GM23248 (cell line): ENCODE data around the gene S100A11. TPM values are rescaled to one million over a fixed set of nuclear protein-coding genes. Genes with fewer than 3 reads are reported as not detected.

Experiments used
- DNase-seq: peaks from one replicate; pipeline ENCODE4 v3.0.0-alpha.2; 2015
- H2AFZ ChIP-seq: fragments of 200-600 bp; sonication (generic); 2 replicates; pipeline ENCODE4 v1.6.1; 2016; ENCODE audit warnings: antibody characterized with exemption
- H3F3A ChIP-seq: fragments of 200-600 bp; sonication (generic); 2 replicates; pipeline ENCODE4 v1.6.1; 2016; ENCODE audit warnings: mild to moderate bottlenecking, antibody characterized with exemption, mixed run types; ENCODE audit not compliant: insufficient read depth
- H3K27ac ChIP-seq: fragments of 200-600 bp; sonication (generic); 2 replicates; pipeline ENCODE4 v1.5.1; 2016; ENCODE audit warnings: mild to moderate bottlenecking
- H3K27me3 ChIP-seq: fragments of 200-600 bp; sonication (generic); replicated peaks from 2 replicates; pipeline ENCODE4 v1.6.1; 2016; ENCODE audit warnings: mild to moderate bottlenecking; ENCODE audit not compliant: insufficient read depth
- H3K36me3 ChIP-seq: fragments of 200-600 bp; sonication (generic); 2 replicates; pipeline ENCODE4 v1.6.1; 2016; ENCODE audit warnings: low read depth, mild to moderate bottlenecking
- H3K4me1 ChIP-seq: fragments of 200-600 bp; sonication (generic); 2 replicates; pipeline ENCODE4 v1.6.1; 2016; ENCODE audit warnings: mild to moderate bottlenecking; ENCODE audit not compliant: insufficient read depth
- H3K4me2 ChIP-seq: fragments of 200-600 bp; sonication (generic); one replicate; pipeline ENCODE4 v1.6.1; 2016; ENCODE audit warnings: mild to moderate bottlenecking; ENCODE audit not compliant: unreplicated experiment
- H3K4me3 ChIP-seq: fragments of 200-600 bp; sonication (generic); 2 replicates; pipeline ENCODE4 v1.5.1; 2016; ENCODE audit warnings: mild to moderate bottlenecking
- H3K79me2 ChIP-seq: fragments of 200-600 bp; sonication (generic); 2 replicates; pipeline ENCODE4 v1.6.1; 2016; ENCODE audit warnings: mild to moderate bottlenecking; ENCODE audit not compliant: insufficient read depth
- H3K9ac ChIP-seq: fragments of 200-600 bp; sonication (generic); 2 replicates; pipeline ENCODE4 v1.6.1; 2016; ENCODE audit warnings: mild to moderate bottlenecking
- H3K9me2 ChIP-seq: fragments of 200-600 bp; sonication (generic); 2 replicates; pipeline ENCODE4 v1.6.1; 2016; ENCODE audit warnings: mixed run types, mild to moderate bottlenecking, moderate library complexity; ENCODE audit not compliant: insufficient read depth
- H3K9me3 ChIP-seq: fragments of 200-600 bp; sonication (generic); one replicate; pipeline ENCODE4 v1.6.1; 2017; ENCODE audit warnings: low read depth
- H4K20me1 ChIP-seq: fragments of 200-600 bp; sonication (generic); 2 replicates; pipeline ENCODE4 v1.6.0; 2016; ENCODE audit not compliant: insufficient read depth
- EZH2 ChIP-seq: fragments of 200-600 bp; sonication (generic); IDR thresholded peaks from 2 replicates; pipeline ENCODE4 v1.6.1; 2018; ENCODE audit warnings: antibody characterized with exemption, mild to moderate bottlenecking; ENCODE audit not compliant: insufficient read depth, poor library complexity, severe bottlenecking
- EZH2phosphoT487 ChIP-seq: fragments of 200-600 bp; sonication (generic); IDR thresholded peaks from 2 replicates; pipeline ENCODE4 v1.6.1; 2018; ENCODE audit warnings: antibody characterized with exemption, moderate library complexity, mild to moderate bottlenecking, low read depth; ENCODE audit not compliant: insufficient read depth
- WGBS, 2 experiments: methylation state at CpG; one replicate each; pipeline ENCODE4 v1.1.6; 2015 to 2017; ENCODE audit warnings: low lambda C conversion rate in 2 of 2, low coverage in 1 of 2; ENCODE audit errors: missing lambda C conversion rate in 2 of 2; 5-methylcytosine and 5-hydroxymethylcytosine counted together
- in situ Hi-C: fragments of 300-500 bp; cut with MboI; formaldehyde crosslinking; loops from 2 replicates; pipeline ENCODE4 v1.15.0; 2020
- polyA plus RNA-seq: library from polyadenylated mRNA; unstranded; fragments of >200 nt; fragmentation: Nextera tagmentation; extraction: Ambion mirVana; gene quantifications from 2 replicates; pipeline ENCODE4 v1.2.1, GENCODE V29; 2016
- total RNA-seq: library from RNA; depleted of rRNA; stranded (reverse); fragments of >200 nt; shearing (Covaris generic); gene quantifications from 2 replicates; pipeline ENCODE4 v1.2.3, GENCODE V29; 2014

The S100A11 gene
- total and polyA plus RNA-seq, 2 experiments from 2014 or later = 612 to 4,052 TPM

GRCh38 chr1:152029929-152030211 lies 6.9 kb downstream of the S100A11 start:
- Histone ChIP-seq H3K4me3 (no peak overlapping the region), H3K9me3 (no peaks in the 10 kb centered on the region), H3K79me2 (peaks cover 22% of the 10 kb centered on the region), H4K20me1 (peaks cover 15% of the 10 kb centered on the region), H3K27ac (peak overlapping the region; percentile 62), H3K36me3 (peaks cover 39% of the 10 kb centered on the region), H3K9ac (no peak overlapping the region), H3K27me3 (no peaks in the 10 kb centered on the region), H3F3A (peaks cover 63% of the 10 kb centered on the region), H3K4me1 (peaks cover 33% of the 10 kb centered on the region), H2AFZ (no peak overlapping the region), H3K9me2 (no peaks in the 10 kb centered on the region), H3K4me2 (no peak overlapping the region)
- TF ChIP-seq EZH2phosphoT487 = no peak
- no peak for TF ChIP-seq EZH2
- WGBS, 2 experiments = 86 to 89% methylated on average over 4 of the region's 4 CpGs
- no peak for DNase-seq
- in situ Hi-C loops = no loop called here

DNA sequence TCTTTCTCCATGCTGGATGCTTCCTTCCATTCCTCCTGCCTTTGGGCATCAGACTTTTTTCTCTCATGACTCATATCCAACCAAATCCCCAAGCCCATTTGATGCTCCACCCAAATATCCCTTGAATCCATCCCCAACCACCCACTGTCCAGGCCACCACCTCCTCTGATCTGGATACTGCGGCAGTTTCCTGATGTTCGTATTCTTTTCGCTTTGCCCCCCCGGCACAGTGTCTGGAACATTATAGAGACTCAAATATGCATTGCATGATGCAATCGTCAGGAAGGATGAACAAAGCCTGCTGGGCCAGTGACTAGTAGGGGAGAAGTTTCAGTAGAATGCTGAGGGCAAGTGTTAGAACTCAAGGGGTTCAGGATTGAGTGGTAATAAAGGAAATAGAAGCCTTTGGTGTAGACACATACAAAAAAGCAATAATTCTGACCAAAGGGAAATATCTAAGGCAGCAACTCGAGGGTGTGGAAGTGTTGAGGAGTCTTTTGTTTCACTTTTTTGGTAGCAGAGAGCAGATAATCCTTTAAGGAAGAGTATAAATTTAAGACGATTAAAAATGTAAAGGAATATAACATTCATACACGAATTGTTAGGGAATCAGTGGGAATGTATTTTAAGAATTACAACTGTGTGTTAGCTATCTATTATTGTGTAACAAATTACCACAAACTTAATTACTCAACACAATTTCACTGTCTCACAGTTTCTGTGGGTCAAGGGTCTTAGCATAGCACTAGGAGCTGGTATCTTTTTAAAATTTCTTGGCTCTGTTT lies 7.5 kb downstream of the S100A11 start:
- Histone ChIP-seq H3F3A (peaks cover 58% of the 10 kb centered on the region), H3K36me3 (peaks cover 39% of the 10 kb centered on the region), H3K9me3 (no peaks in the 10 kb centered on the region), H3K9ac (no peak overlapping the region), H3K9me2 (no peaks in the 10 kb centered on the region), H3K4me1 (peaks cover 30% of the 10 kb centered on the region), H3K4me2 (peak overlapping the region; percentile 18), H3K79me2 (peaks cover 17% of the 10 kb centered on the region), H3K4me3 (no peak overlapping the region), H2AFZ (peak overlapping the region; percentile 34; the same call in 1 of the 2 replicates), H3K27me3 (no peaks in the 10 kb centered on the region), H4K20me1 (peaks cover 15% of the 10 kb centered on the region), H3K27ac (peak overlapping the region; percentile 62)
- in situ Hi-C loops = no loop called here
- 88 to 94% methylated on average over 8 of the region's 8 CpGs for WGBS, 2 experiments
- DNase-seq = peak; percentile 68
- TF ChIP-seq EZH2phosphoT487 = no peak
- TF ChIP-seq EZH2 = no peak

DNA sequence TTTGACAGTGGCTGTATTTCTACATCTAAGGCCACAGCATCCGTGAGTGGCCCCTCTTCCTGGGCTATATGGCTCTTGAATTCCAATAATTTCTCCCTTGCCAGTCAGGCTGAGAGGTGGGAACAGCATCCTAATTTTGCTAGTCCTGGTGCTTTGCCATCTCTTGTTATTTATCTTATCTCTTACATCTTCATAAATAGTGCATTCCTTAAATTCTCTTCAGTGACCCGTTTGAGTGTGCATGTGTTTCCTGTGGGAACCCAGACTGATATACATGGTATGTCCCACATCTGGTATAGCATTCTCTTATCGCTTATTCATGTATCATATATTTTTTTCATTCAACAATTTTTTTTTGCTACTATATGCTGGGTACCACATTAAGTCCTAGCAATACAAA lies 9.9 kb downstream of the S100A11 start:
- Histone ChIP-seq H3K79me2 (no peaks in the 10 kb centered on the region), H3K36me3 (peaks cover 15% of the 10 kb centered on the region), H3K27ac (no peak overlapping the region), H3K4me3 (no peak overlapping the region), H3K27me3 (no peaks in the 10 kb centered on the region; the same call in 1 of the 2 replicates), H3F3A (peaks cover 33% of the 10 kb centered on the region), H3K9me3 (no peaks in the 10 kb centered on the region), H3K4me1 (peaks cover 17% of the 10 kb centered on the region), H3K4me2 (no peak overlapping the region), H3K9ac (no peak overlapping the region), H4K20me1 (no peaks in the 10 kb centered on the region), H3K9me2 (no peaks in the 10 kb centered on the region), H2AFZ (no peak overlapping the region)
- TF ChIP-seq EZH2phosphoT487 (no peak), EZH2 (no peak)
- 22 to 31% methylated on average over 3 of the region's 3 CpGs for WGBS, 2 experiments
- in situ Hi-C loops = no loop called here
- no peak for DNase-seq

DNA sequence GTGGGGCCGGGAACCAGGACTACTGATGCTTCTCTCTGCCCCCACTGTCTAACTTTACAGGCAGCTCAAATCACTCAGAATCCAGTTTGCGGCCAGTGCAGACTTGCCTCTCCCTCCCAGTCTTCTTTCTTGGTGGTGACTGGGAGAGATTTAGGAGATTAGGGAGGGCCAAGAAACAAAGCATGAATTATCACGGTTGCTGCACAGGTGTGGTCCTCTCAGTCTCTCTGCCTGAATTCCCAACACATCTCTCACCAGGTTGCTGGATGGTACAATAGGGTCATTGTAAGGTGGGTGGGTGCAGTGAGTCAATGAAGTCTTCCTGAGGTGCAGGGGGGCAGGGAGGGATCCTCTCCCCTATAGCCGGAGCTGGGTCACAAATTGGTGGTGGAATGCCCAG lies 12.6 kb downstream of the S100A11 start:
- Histone ChIP-seq H3F3A (peaks cover 7% of the 10 kb centered on the region), H3K79me2 (no peaks in the 10 kb centered on the region), H4K20me1 (no peaks in the 10 kb centered on the region), H3K9me3 (no peaks in the 10 kb centered on the region), H3K4me3 (no peak overlapping the region), H3K9me2 (no peaks in the 10 kb centered on the region), H2AFZ (no peak overlapping the region), H3K27me3 (no peaks in the 10 kb centered on the region; the same call in 1 of the 2 replicates), H3K4me1 (peaks cover 9% of the 10 kb centered on the region), H3K27ac (no peak overlapping the region), H3K9ac (no peak overlapping the region), H3K4me2 (no peak overlapping the region), H3K36me3 (no peaks in the 10 kb centered on the region)
- TF ChIP-seq EZH2 (no peak), EZH2phosphoT487 (no peak)
- DNase-seq = no peak
- in situ Hi-C loops = no loop called here
- WGBS, 2 experiments = 80 to 82% methylated on average over 4 of the region's 4 CpGs
